Esophagus muscularis mucosa (tissue), 4 donors: Measurements from ENCODE around the gene CDC25B.

Experiments used
- CTCF ChIP-seq, 3 experiments: fragments of 200-600 bp in 2 of 3; fragments of 450-650 bp in 1 of 3; sonication (generic) in 2 of 3; IDR thresholded peaks; one replicate each; pipeline ENCODE4 v1.5.1; 2017 to 2019; ENCODE audit warnings: antibody characterized with exemption in 3 of 3, mild to moderate bottlenecking in 2 of 3, moderate library complexity in 1 of 3
- EP300 ChIP-seq: sonication (generic); formaldehyde crosslinking; IDR thresholded peaks from one replicate; pipeline ENCODE4 v1.6.1; 2017; ENCODE audit warnings: antibody characterized with exemption
- POLR2A ChIP-seq: fragments of 450-650 bp; IDR thresholded peaks from one replicate; pipeline ENCODE4 v1.6.1; 2017; ENCODE audit warnings: antibody characterized with exemption, moderate library complexity, mild to moderate bottlenecking, low read depth
- POLR2AphosphoS5 ChIP-seq, 2 donors: sonication (generic); formaldehyde crosslinking; IDR thresholded peaks; one replicate each; pipeline ENCODE4 v1.6.1; 2017; ENCODE audit warnings: antibody characterized with exemption in 2 of 2

DNA sequence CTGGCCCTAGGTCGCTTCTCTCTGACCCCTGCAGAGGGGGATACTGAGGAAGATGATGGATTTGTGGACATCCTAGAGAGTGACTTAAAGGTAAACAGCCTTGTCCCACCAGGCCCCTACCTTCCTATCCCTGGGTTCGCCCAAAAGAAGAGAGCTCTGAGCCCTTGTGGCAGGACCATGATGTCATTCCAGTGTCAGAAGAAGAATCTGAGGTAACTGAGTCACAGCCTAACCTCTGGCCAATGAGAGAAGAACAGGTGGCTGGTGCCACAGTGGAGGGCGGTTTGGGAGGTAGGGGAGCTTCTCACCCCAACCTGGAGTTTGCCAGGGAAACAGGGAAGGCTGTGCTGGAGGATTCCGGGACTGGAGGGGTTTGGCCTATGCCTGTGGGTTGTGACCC, 5.2 kb downstream of the CDC25B start:
- TF ChIP-seq CTCF (IDR thresholded peaks at IDR 0.05) (no peak), POLR2A (no peak), POLR2AphosphoS5 (IDR thresholded peaks at IDR 0.05) (no peak), EP300 (no peak)
